Vagina (tissue), 2 donors: Measurements from ENCODE around the gene SIK3.

ENCODE experiments used
- CTCF ChIP-seq, 3 experiments: fragments of 450-650 bp in 2 of 3; fragments of 200-600 bp in 1 of 3; sonication (generic) in 1 of 3; IDR thresholded peaks; one replicate each; pipeline ENCODE4 v1.5.1; 2017 to 2019; ENCODE audit warnings: antibody characterized with exemption in 3 of 3, mild to moderate bottlenecking in 2 of 3, moderate library complexity in 2 of 3
- POLR2A ChIP-seq, 2 donors: fragments of 450-650 bp; IDR thresholded peaks; one replicate each; pipeline ENCODE4 v1.6.1; 2017; ENCODE audit warnings: antibody characterized with exemption in 2 of 2, mild to moderate bottlenecking in 2 of 2, moderate library complexity in 2 of 2

DNA sequence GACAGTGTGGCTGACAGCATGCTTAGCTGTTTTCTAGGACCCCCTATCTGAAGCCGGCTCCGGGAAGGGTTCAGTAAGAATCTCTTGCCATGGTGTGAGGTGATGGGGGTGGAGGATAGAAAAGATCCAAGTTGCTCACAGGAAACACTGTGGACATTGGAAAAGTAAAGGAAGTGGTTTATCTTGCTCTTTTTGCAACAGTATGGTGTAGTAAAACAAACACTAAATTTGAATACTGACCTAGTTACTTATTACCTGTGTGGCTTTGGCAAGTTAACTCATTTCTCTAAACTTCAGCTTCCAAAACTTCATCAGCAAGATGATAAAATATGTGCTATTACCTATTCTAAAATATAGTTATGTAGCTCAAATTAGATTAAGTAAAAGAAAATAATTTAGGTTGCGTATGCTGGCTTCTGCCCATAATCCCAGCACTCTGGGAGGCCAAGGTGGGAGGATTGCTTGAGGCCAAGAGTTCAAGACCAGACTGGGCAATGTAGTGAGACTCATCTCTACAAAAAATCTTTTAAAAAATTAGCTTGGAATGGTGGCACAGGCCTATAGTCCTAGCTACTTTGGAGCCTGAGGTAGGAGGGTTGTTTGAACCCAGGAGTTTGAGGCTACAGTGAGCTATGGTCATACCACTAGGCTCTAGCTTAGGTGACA is 209.2 kb downstream of the SIK3 start:
- no peak for TF ChIP-seq CTCF (IDR thresholded peaks at IDR 0.05)
- TF ChIP-seq POLR2A (IDR thresholded peaks at IDR 0.05), result no peak
